H1 (cell line): Measurements from ENCODE around the gene KCTD15. TPM values are rescaled to one million over a fixed set of nuclear protein-coding genes. Genes with fewer than 3 reads are reported as not detected.

Experiments used
- CTCF ChIA-PET: fragments of 300-600 bp; sonication (Branson Sonifier 250); formaldehyde crosslinking; loops from one replicate; lab custom pipeline; 2021; ENCODE audit not compliant: partially characterized antibody; lab: Charles Lee
- POLR2A ChIA-PET: fragments of 300-600 bp; sonication (Branson Sonifier 250); formaldehyde crosslinking; loops from one replicate; lab custom pipeline; 2021; ENCODE audit warnings: inconsistent platforms; ENCODE audit not compliant: partially characterized antibody; lab: Charles Lee
- DNase-seq, 2 experiments: peaks; one replicate each; pipeline versions ENCODE4 v3.0.0 to v3.0.0-alpha.2; 2010 to 2022; ENCODE audit warnings: low spot score in 2 of 2, low read depth in 1 of 2, mixed read lengths in 1 of 2
- FAIRE-seq: peaks from 2 replicates; lab custom pipeline; 2011; peaks lifted over from hg19 to GRCh38; lab: Jason Lieb, UNC
- H2AFZ ChIP-seq: 2 replicates; pipeline ENCODE4 v1.8.1; 2012; ENCODE audit warnings: low read length, inconsistent platforms
- H2AK5ac ChIP-seq: 2 replicates; pipeline ENCODE4 v1.6.1; 2013; ENCODE audit warnings: low read depth, low read length
- H2BK120ac ChIP-seq: replicated peaks from 2 replicates; pipeline ENCODE3; 2013; ENCODE audit warnings: low read depth, low read length, inconsistent platforms
- H2BK12ac ChIP-seq: 2 replicates; pipeline ENCODE4 v1.6.1; 2013; ENCODE audit warnings: low read depth, low read length
- H2BK15ac ChIP-seq: 2 replicates; pipeline ENCODE4 v1.6.1; 2013; ENCODE audit warnings: low read length
- H2BK20ac ChIP-seq: 2 replicates; pipeline ENCODE4 v1.6.1; 2013; ENCODE audit warnings: low read length
- H2BK5ac ChIP-seq: 2 replicates; pipeline ENCODE4 v1.6.1; 2013; ENCODE audit warnings: low read depth, low read length
- H3K14ac ChIP-seq: 2 replicates; pipeline ENCODE4 v1.6.1; 2013; ENCODE audit warnings: inconsistent platforms; ENCODE audit not compliant: insufficient read length
- H3K18ac ChIP-seq: 2 replicates; pipeline ENCODE4 v1.6.1; 2013; ENCODE audit warnings: low read length; ENCODE audit errors: extremely low read depth
- H3K23ac ChIP-seq: 2 replicates; pipeline ENCODE4 v1.6.1; 2013; ENCODE audit warnings: inconsistent platforms; ENCODE audit not compliant: insufficient read length
- H3K23me2 ChIP-seq: 2 replicates; pipeline ENCODE4 v1.6.1; 2013; ENCODE audit warnings: low read depth, low read length
- H3K27ac ChIP-seq: 2 replicates; pipeline ENCODE4 v1.6.1; 2011; ENCODE audit warnings: low read depth, low read length, inconsistent platforms
- H3K27me3 ChIP-seq, 4 experiments: replicated peaks in 1 of 4; 1 replicate in 1 of 4; 2 replicates in 3 of 4; pipeline versions ENCODE4 v1.6.1 to v1.8.1; 2011 to 2013; ENCODE audit warnings: low read length in 3 of 4, mild to moderate bottlenecking in 3 of 4, inconsistent platforms in 2 of 4, mixed read lengths in 2 of 4, moderate library complexity in 1 of 4; ENCODE audit not compliant: control insufficient read depth in 3 of 4, insufficient read depth in 3 of 4; ENCODE audit errors: extremely low read depth in 1 of 4
- H3K36me3 ChIP-seq, 4 experiments: 2 replicates each; pipeline versions ENCODE4 v1.6.1 to v1.8.1; 2011 to 2013; ENCODE audit warnings: mild to moderate bottlenecking in 4 of 4, low read length in 3 of 4, moderate library complexity in 2 of 4, control low read depth in 1 of 4, inconsistent platforms in 1 of 4; ENCODE audit not compliant: insufficient read depth in 4 of 4, control insufficient read depth in 2 of 4
- H3K4ac ChIP-seq: replicated peaks from 2 replicates; pipeline ENCODE3; 2013; ENCODE audit warnings: low read length, low read depth, mixed read lengths, inconsistent platforms; ENCODE audit not compliant: insufficient read length
- H3K4me1 ChIP-seq, 4 experiments: replicated peaks in 1 of 4; 1 replicate in 1 of 4; 2 replicates in 3 of 4; pipeline versions ENCODE4 v1.6.1 to v1.8.1; 2011 to 2013; ENCODE audit warnings: low read length in 3 of 4, inconsistent platforms in 2 of 4, mixed read lengths in 1 of 4; ENCODE audit not compliant: insufficient read depth in 4 of 4, control insufficient read depth in 3 of 4
- H3K4me2 ChIP-seq, 2 experiments: 2 replicates each; pipeline versions ENCODE4 v1.6.1 to v1.8.1; 2011 to 2013; ENCODE audit warnings: low read depth in 2 of 2, low read length in 2 of 2, control low read depth in 1 of 2, inconsistent platforms in 1 of 2, mild to moderate bottlenecking in 1 of 2; ENCODE audit not compliant: insufficient read depth in 1 of 2
- H3K4me3 ChIP-seq, 4 experiments: fragments of 200-600, 300-600 bp in 1 of 4; sonication (generic), shearing (Covaris generic), sonication (Bioruptor Twin) in 1 of 4; 2 replicates each; pipeline versions ENCODE4 v1.5.1 to v1.8.1; 2011 to 2016; ENCODE audit warnings: low read length in 4 of 4, low read depth in 3 of 4, control low read depth in 2 of 4, inconsistent platforms in 2 of 4, mild to moderate bottlenecking in 2 of 4, mixed read lengths in 1 of 4, moderate library complexity in 1 of 4; ENCODE audit not compliant: insufficient read depth in 2 of 4; ENCODE audit errors: extremely low read depth in 1 of 4
- H3K56ac ChIP-seq: replicated peaks from 2 replicates; pipeline ENCODE3; 2013; ENCODE audit warnings: low read depth, mild to moderate bottlenecking, mixed read lengths, low read length, inconsistent platforms; ENCODE audit not compliant: insufficient read length
- H3K79me1 ChIP-seq: 2 replicates; pipeline ENCODE4 v1.6.1; 2013; ENCODE audit warnings: low read depth, low read length, control low read depth
- H3K79me2 ChIP-seq, 2 experiments: 2 replicates each; pipeline versions ENCODE4 v1.6.1 to v1.8.1; 2012 to 2013; ENCODE audit warnings: low read length in 2 of 2, mild to moderate bottlenecking in 2 of 2, inconsistent platforms in 1 of 2; ENCODE audit not compliant: insufficient read depth in 2 of 2, control insufficient read depth in 1 of 2
- H3K9ac ChIP-seq, 4 experiments: replicated peaks in 1 of 4; 1 replicate in 1 of 4; 2 replicates in 3 of 4; pipeline versions ENCODE4 v1.6.1 to v1.8.1; 2011 to 2013; ENCODE audit warnings: low read depth in 3 of 4, low read length in 3 of 4, control low read depth in 2 of 4, mild to moderate bottlenecking in 2 of 4, moderate library complexity in 2 of 4, inconsistent platforms in 1 of 4; ENCODE audit errors: extremely low read depth in 1 of 4
- H3K9me3 ChIP-seq, 2 experiments: 2 replicates each; pipeline versions ENCODE4 v1.6.1 to v1.8.1; 2012 to 2013; ENCODE audit warnings: mild to moderate bottlenecking in 2 of 2, moderate library complexity in 2 of 2, control low read depth in 1 of 2, inconsistent platforms in 1 of 2, low read depth in 1 of 2, low read length in 1 of 2, mixed read lengths in 1 of 2; ENCODE audit not compliant: insufficient read depth in 2 of 2
- H4K20me1 ChIP-seq, 2 experiments: replicated peaks in 1 of 2; 2 replicates each; pipeline versions ENCODE3 to v1.8.1; 2011 to 2013; ENCODE audit warnings: inconsistent platforms in 2 of 2, low read length in 2 of 2, mild to moderate bottlenecking in 1 of 2; ENCODE audit not compliant: insufficient read depth in 2 of 2, control insufficient read depth in 1 of 2
- H4K5ac ChIP-seq: 2 replicates; pipeline ENCODE4 v1.6.1; 2013; ENCODE audit warnings: low read length, low read depth, mixed read lengths, inconsistent platforms; ENCODE audit not compliant: insufficient read length
- H4K8ac ChIP-seq: 2 replicates; pipeline ENCODE4 v1.8.0; 2013; ENCODE audit warnings: mild to moderate bottlenecking, moderate library complexity, low read length, inconsistent platforms; ENCODE audit not compliant: insufficient read depth; ENCODE audit errors: extremely low read depth
- H4K91ac ChIP-seq: replicated peaks from 2 replicates; pipeline ENCODE3; 2013; ENCODE audit warnings: low read length, mixed read lengths, inconsistent platforms; ENCODE audit not compliant: insufficient read length
- ATF3 ChIP-seq: IDR thresholded peaks from 2 replicates; pipeline ENCODE4 v1.6.1; 2011; ENCODE audit warnings: low read depth, mild to moderate bottlenecking, low read length; ENCODE audit not compliant: insufficient read depth
- CTBP2 ChIP-seq: IDR thresholded peaks from 2 replicates; pipeline ENCODE4 v1.7.0; 2011; ENCODE audit warnings: borderline replicate concordance, mild to moderate bottlenecking, moderate library complexity, mixed read lengths, low read length; ENCODE audit not compliant: insufficient read depth, insufficient read length
- EGR1 ChIP-seq: IDR thresholded peaks from 2 replicates; pipeline ENCODE4 v1.6.1; 2011; ENCODE audit warnings: low read depth, low read length, borderline replicate concordance
- FOSL1 ChIP-seq: IDR thresholded peaks from 2 replicates; pipeline ENCODE4 v1.6.1; 2011; ENCODE audit warnings: mild to moderate bottlenecking, low read depth, low read length, moderate library complexity; ENCODE audit not compliant: insufficient read depth
- HDAC2 ChIP-seq, 2 experiments: fragments of 300-600 bp in 1 of 2; sonication (generic) in 1 of 2; IDR thresholded peaks; 2 replicates each; pipeline ENCODE4 v1.6.1; 2011 to 2012; ENCODE audit warnings: low read depth in 2 of 2, low read length in 2 of 2, mild to moderate bottlenecking in 2 of 2, moderate library complexity in 2 of 2, borderline replicate concordance in 1 of 2, inconsistent platforms in 1 of 2
- MAFK ChIP-seq: IDR thresholded peaks from 2 replicates; pipeline ENCODE4 v1.6.1; 2012; ENCODE audit warnings: low read depth, mild to moderate bottlenecking, improper control_type of control experiment, low read length
- POU5F1 ChIP-seq: IDR thresholded peaks from 2 replicates; pipeline ENCODE4 v1.6.1; 2011; ENCODE audit warnings: low read depth, mild to moderate bottlenecking, low read length, moderate library complexity
- RNF2 ChIP-seq: fragments of 200-900, 300-1000 bp; sonication (generic); IDR thresholded peaks from 2 replicates; pipeline ENCODE4 v1.7.1; 2016; ENCODE audit warnings: borderline replicate concordance, low read depth, mild to moderate bottlenecking, antibody characterized with exemption, low read length; ENCODE audit not compliant: poor library complexity, severe bottlenecking; ENCODE audit errors: missing control alignments
- SP1 ChIP-seq: IDR thresholded peaks from 2 replicates; pipeline ENCODE4 v1.6.1; 2011; ENCODE audit warnings: low read depth, low read length
- SP2 ChIP-seq: IDR thresholded peaks from 2 replicates; pipeline ENCODE4 v1.6.1; 2012; ENCODE audit warnings: mild to moderate bottlenecking, low read length, inconsistent platforms
- SUZ12 ChIP-seq: fragments of 200-600 bp; sonication (generic); IDR thresholded peaks from 2 replicates; pipeline ENCODE4 v1.6.1; 2012; ENCODE audit warnings: mild to moderate bottlenecking, inconsistent platforms, low read length, moderate library complexity, mixed read lengths
- WGBS, 2 experiments: shearing (Covaris generic) in 1 of 2; methylation state at CpG; one replicate each; pipeline versions ENCODE4 v1.1.6 to v1.1.7; 2013 to 2015; ENCODE audit warnings: low lambda C conversion rate in 2 of 2, mixed read lengths in 2 of 2, inconsistent platforms in 1 of 2, low coverage in 1 of 2, missing lambda C conversion rate in 1 of 2; ENCODE audit not compliant: insufficient replicate concordance in 2 of 2, insufficient coverage in 1 of 2, insufficient read length in 1 of 2; ENCODE audit errors: extremely low coverage in 1 of 2, missing lambda C conversion rate in 1 of 2; 5-methylcytosine and 5-hydroxymethylcytosine counted together
- polyA plus RNA-seq, 7 experiments: library from polyadenylated mRNA; depleted of rRNA in 3 of 7; stranded (reverse) in 5 of 7; unstranded in 2 of 7; fragments of >200 nt in 5 of 7; fragments of 200-250 nt in 2 of 7; gene quantifications; 1 replicate in 5 of 7; 2 replicates in 1 of 7; 4 replicates in 1 of 7; pipeline versions ENCODE4 v1.2.1 to v1.2.3, GENCODE V29; 2011 to 2013; ENCODE audit warnings: missing spikeins in 2 of 7, mixed read lengths in 2 of 7
- total RNA-seq: library from RNA; stranded (reverse); fragmentation: NEBNext Ultra II Directional; extraction: Animal tissue kit (Norgen Biotek cat#: 25700); gene quantifications from 2 replicates; pipeline ENCODE4 v1.2.1, GENCODE V29; 2021

KCTD15 gene
- total and polyA plus RNA-seq, 2 of the 8 experiments (the other 6 are each of a cell fraction or from before 2014, with no cell fraction given), result 25.1 to 27.0 TPM

GRCh38 chr19:33801411-33801810 is 4.7 kb downstream of the KCTD15 start:
- H2BK5ac ChIP-seq, result no peak overlapping the region
- no peak overlapping the region for H2AK5ac ChIP-seq
- no peak overlapping the region for H3K14ac ChIP-seq
- H4K5ac ChIP-seq, result no peak overlapping the region
- peaks cover 0 to 14% of the 10 kb centered on the region in 2 experiments; a peak in 1 of 4 replicates for H3K79me2 ChIP-seq
- ChIA-PET CTCF (interaction anchor here (0.6 to 1.4 kb wide), 4 partner anchors 11 to 295 kb away, joined by 3 to 4 read pairs (median 4); no protein-coding TSS in a partner anchor), POLR2A (interaction anchor here (1.3 to 1.6 kb wide), 2 partner anchors 15 to 24 kb away, joined by 3 read pairs; no protein-coding TSS in a partner anchor)
- no peak overlapping the region for H2BK12ac ChIP-seq
- H2BK20ac ChIP-seq, result no peak overlapping the region
- TF ChIP-seq SUZ12 (no peak), POU5F1 (no peak), ATF3 (no peak), CTBP2 (no peak), SP2 (no peak), HDAC2 (IDR thresholded peaks at IDR 0.05; ENCODE audit: borderline replicate concordance in 1 of 2, low read depth in 2 of 2, low read length in 2 of 2) (no peak), FOSL1 (no peak), MAFK (no peak), RNF2 (no peak), SP1 (no peak), EGR1 (no peak)
- peaks cover 7 to 16% (median 11%) of the 10 kb centered on the region in 4 experiments; a peak in 6 of 7 replicates for H3K4me1 ChIP-seq
- no peak overlapping the region for H4K91ac ChIP-seq
- H4K8ac ChIP-seq, result no peak overlapping the region
- H3K9ac ChIP-seq, result no peak overlapping the region
- no peak overlapping the region for H3K18ac ChIP-seq
- H3K56ac ChIP-seq, result no peak overlapping the region
- no peak for DNase-seq
- H3K9me3 ChIP-seq, result no peaks in the 10 kb centered on the region
- H3K23ac ChIP-seq, result no peak overlapping the region
- no peaks in the 10 kb centered on the region for H3K27me3 ChIP-seq
- 93% methylated on average over 5 of the region's 5 CpGs; no CpG with 5 or more reads in 1 of the 2 experiments for WGBS, 2 experiments
- peaks cover 0 to 15% (median 7%) of the 10 kb centered on the region in 4 experiments; a peak in 5 of 8 replicates for H3K36me3 ChIP-seq
- H2BK15ac ChIP-seq, result no peak overlapping the region
- no peak overlapping the region for H2AFZ ChIP-seq
- no peak overlapping the region for H2BK120ac ChIP-seq
- H4K20me1 ChIP-seq, result peaks cover 7 to 14% of the 10 kb centered on the region in 2 experiments
- no peak overlapping the region for H3K4ac ChIP-seq
- peaks cover 6% of the 10 kb centered on the region; the same call in 1 of the 2 replicates for H3K79me1 ChIP-seq
- no peak overlapping the region for H3K4me3 ChIP-seq
- no peak for FAIRE-seq
- no peak overlapping the region for H3K4me2 ChIP-seq
- peaks cover 10% of the 10 kb centered on the region for H3K23me2 ChIP-seq
- H3K27ac ChIP-seq, result no peak overlapping the region
